ENCODE data around the gene SLC6A3. TPM values are rescaled to one million over a fixed set of nuclear protein-coding genes. Genes with fewer than 3 reads are reported as not detected.

The SLC6A3 gene
- total RNA-seq, 4 donors from 2014 or later = 0.16 TPM; not detected in 3

GRCh38 chr5:1412621-1413020, 32.6 kb downstream of the SLC6A3 start:
- TF ChIP-seq POLR2A (IDR thresholded peaks at IDR 0.05) (no peak), POLR2AphosphoS5 (IDR thresholded peaks at IDR 0.05) (no peak), EP300 (IDR thresholded peaks at IDR 0.05) (no peak), CTCF (IDR thresholded peaks at IDR 0.05) (no peak)
- Histone ChIP-seq H3K27ac (no peak overlapping the region), H3K27me3 (peaks cover 47% of the 10 kb centered on the region), H3K4me3 (no peak overlapping the region), H3K36me3 (no peaks in the 10 kb centered on the region), H3K9me3 (no peaks in the 10 kb centered on the region), H3K4me1 (peaks cover 3% of the 10 kb centered on the region)
- DNase-seq (ENCODE audit: low spot score in 2 of 2) = peak in 1 of 2 donors; percentile 7
- WGBS = 81% methylated on average over 6 of the region's 10 CpGs

- Histone ChIP-seq H3K36me3 (no peaks in the 10 kb centered on the region), H3K4me1 (peaks cover 3% of the 10 kb centered on the region), H3K9me3 (no peaks in the 10 kb centered on the region), H3K27ac (no peak overlapping the region), H3K4me3 (no peak overlapping the region), H3K27me3 (peaks cover 50% of the 10 kb centered on the region)
- 72% methylated on average over 16 of the region's 16 CpGs for WGBS
- peak in 1 of 2 donors; percentile 32 for DNase-seq (ENCODE audit: low spot score in 2 of 2)
- TF ChIP-seq EP300 (IDR thresholded peaks at IDR 0.05) = no peak
- TF ChIP-seq POLR2A (IDR thresholded peaks at IDR 0.05) = no peak
- TF ChIP-seq CTCF (IDR thresholded peaks at IDR 0.05) = no peak
- TF ChIP-seq POLR2AphosphoS5 (IDR thresholded peaks at IDR 0.05) = no peak
Measured at GRCh38 chr5:1412163-1412562, 33.1 kb downstream of the SLC6A3 start.

- TF ChIP-seq POLR2AphosphoS5 (IDR thresholded peaks at IDR 0.05) = no peak
- TF ChIP-seq POLR2A (IDR thresholded peaks at IDR 0.05) = no peak
- no peak for TF ChIP-seq CTCF (IDR thresholded peaks at IDR 0.05)
- TF ChIP-seq EP300 (IDR thresholded peaks at IDR 0.05) = no peak
- Histone ChIP-seq H3K9me3 (no peaks in the 10 kb centered on the region), H3K36me3 (no peaks in the 10 kb centered on the region), H3K27me3 (peaks cover 59% of the 10 kb centered on the region), H3K4me1 (peaks cover 3% of the 10 kb centered on the region), H3K27ac (no peak overlapping the region), H3K4me3 (no peak overlapping the region)
- WGBS = 81% methylated on average over 10 of the region's 22 CpGs
- peak in 1 of 2 donors; percentile 44 for DNase-seq (ENCODE audit: low spot score in 2 of 2)
Measured at GRCh38 chr5:1411099-1411498, 34.1 kb downstream of the SLC6A3 start.

GRCh38 chr5:1410156-1411014, 34.9 kb downstream of the SLC6A3 start:
- Histone ChIP-seq H3K36me3 (no peaks in the 10 kb centered on the region), H3K4me1 (no peaks in the 10 kb centered on the region), H3K27ac (no peak overlapping the region), H3K27me3 (peaks cover 55% of the 10 kb centered on the region), H3K4me3 (no peak overlapping the region), H3K9me3 (no peaks in the 10 kb centered on the region)
- TF ChIP-seq POLR2AphosphoS5 (IDR thresholded peaks at IDR 0.05) (no peak), POLR2A (IDR thresholded peaks at IDR 0.05) (no peak), EP300 (IDR thresholded peaks at IDR 0.05) (no peak), CTCF (IDR thresholded peaks at IDR 0.05) (no peak)
- DNase-seq (ENCODE audit: low spot score in 2 of 2) = peak in 1 of 2 donors; percentile 27
- 84% methylated on average over 20 of the region's 21 CpGs for WGBS

GRCh38 chr5:1409381-1410110, 35.7 kb downstream of the SLC6A3 start:
- TF ChIP-seq POLR2AphosphoS5 (IDR thresholded peaks at IDR 0.05) (no peak), POLR2A (IDR thresholded peaks at IDR 0.05) (no peak), EP300 (IDR thresholded peaks at IDR 0.05) (no peak), CTCF (IDR thresholded peaks at IDR 0.05) (no peak)
- DNase-seq (ENCODE audit: low spot score in 2 of 2) = peak in 1 of 2 donors; percentile 51
- Histone ChIP-seq H3K4me3 (no peak overlapping the region), H3K4me1 (no peaks in the 10 kb centered on the region), H3K27ac (no peak overlapping the region), H3K9me3 (no peaks in the 10 kb centered on the region), H3K27me3 (peaks cover 52% of the 10 kb centered on the region), H3K36me3 (no peaks in the 10 kb centered on the region)
- WGBS = 77% methylated on average over 33 of the region's 33 CpGs

Measured in suprapubic skin (tissue), 4 donors.